Measurements from ENCODE around the gene PRKAG2. TPM values are rescaled to one million over a fixed set of nuclear protein-coding genes. Genes with fewer than 3 reads are reported as not detected.

The PRKAG2 gene
- total and polyA plus RNA-seq, 12 donors, result 3.8 to 17.3 (median 10.9) TPM

- Histone ChIP-seq H3K27ac (no peak overlapping the region), H3K27me3 (no peaks in the 10 kb centered on the region), H3K36me3 (replicated peaks in 1 of 2) (no peaks in the 10 kb centered on the region), H3K4me3 (no peak overlapping the region), H3K9me3 (replicated peaks in 1 of 3) (no peaks in the 10 kb centered on the region), H3K4me1 (replicated peaks in 1 of 2) (peaks cover 0 to 19% of the 10 kb centered on the region in 2 donors)
- WGBS, 4 donors, result 58 to 93% (median 89%) methylated on average over 1 to 12 of the region's 12 CpGs
- intact Hi-C loops (cut with DNase I), result no loop called here
- DNase-seq, result no peak
- TF ChIP-seq CTCF (IDR thresholded peaks at IDR 0.05), result no peak
- no peak for TF ChIP-seq POLR2A (IDR thresholded peaks at IDR 0.05)
These were observed 154.4 kb downstream of the PRKAG2 start for GRCh38 chr7:151722533-151722932.

- Histone ChIP-seq H3K27ac (no peak overlapping the region), H3K4me1 (replicated peaks in 1 of 2) (peaks cover 0 to 12% of the 10 kb centered on the region in 2 donors), H3K36me3 (replicated peaks in 1 of 2) (no peaks in the 10 kb centered on the region), H3K9me3 (replicated peaks in 1 of 3) (no peaks in the 10 kb centered on the region), H3K27me3 (no peaks in the 10 kb centered on the region), H3K4me3 (no peak overlapping the region)
- WGBS, 4 donors, result 41 to 53% (median 46%) methylated on average over 5 of the region's 5 CpGs
- no peak for DNase-seq
- TF ChIP-seq CTCF (IDR thresholded peaks at IDR 0.05) (no peak), POLR2A (IDR thresholded peaks at IDR 0.05) (no peak)
- intact Hi-C loops (cut with DNase I), result no loop called here
These were observed 155.2 kb downstream of the PRKAG2 start for GRCh38 chr7:151721694-151722093.

GRCh38 chr7:151721236-151721635 lies 155.7 kb downstream of the PRKAG2 start:
- intact Hi-C loops (cut with DNase I), result no loop called here
- peak overlapping the region in 1 of 5 donors; percentile 6 for H3K27ac ChIP-seq
- no peak for TF ChIP-seq CTCF (IDR thresholded peaks at IDR 0.05)
- no peak for TF ChIP-seq POLR2A (IDR thresholded peaks at IDR 0.05)
- H3K36me3 ChIP-seq (replicated peaks in 1 of 2), result no peaks in the 10 kb centered on the region
- no peaks in the 10 kb centered on the region for H3K27me3 ChIP-seq
- H3K4me3 ChIP-seq, result no peak overlapping the region
- no peaks in the 10 kb centered on the region for H3K9me3 ChIP-seq (replicated peaks in 1 of 3)
- 68 to 81% (median 80%) methylated on average over 11 of the region's 11 CpGs for WGBS, 4 donors
- DNase-seq, result no peak
- peaks cover 0 to 12% of the 10 kb centered on the region in 2 donors for H3K4me1 ChIP-seq (replicated peaks in 1 of 2)

GRCh38 chr7:151720280-151720679 lies 156.6 kb downstream of the PRKAG2 start:
- Histone ChIP-seq H3K27me3 (no peaks in the 10 kb centered on the region), H3K27ac (no peak overlapping the region), H3K36me3 (replicated peaks in 1 of 2) (no peaks in the 10 kb centered on the region), H3K4me3 (no peak overlapping the region), H3K4me1 (replicated peaks in 1 of 2) (peaks cover 0 to 12% of the 10 kb centered on the region in 2 donors), H3K9me3 (replicated peaks in 1 of 3) (no peaks in the 10 kb centered on the region)
- DNase-seq, result no peak
- intact Hi-C loops (cut with DNase I), result no loop called here
- 41 to 64% (median 50%) methylated on average over 5 of the region's 5 CpGs for WGBS, 4 donors
- TF ChIP-seq POLR2A (IDR thresholded peaks at IDR 0.05) (no peak), CTCF (IDR thresholded peaks at IDR 0.05) (no peak)
